Limb (tissue), 2 donors: ENCODE results near the gene MDFIC2.

Experiments used
- DNase-seq, 2 donors: peaks; one replicate each; pipeline ENCODE4 v3.0.0-alpha.2; 2016; ENCODE audit errors: extremely low spot score in 2 of 2

The MDFIC2 gene

DNA sequence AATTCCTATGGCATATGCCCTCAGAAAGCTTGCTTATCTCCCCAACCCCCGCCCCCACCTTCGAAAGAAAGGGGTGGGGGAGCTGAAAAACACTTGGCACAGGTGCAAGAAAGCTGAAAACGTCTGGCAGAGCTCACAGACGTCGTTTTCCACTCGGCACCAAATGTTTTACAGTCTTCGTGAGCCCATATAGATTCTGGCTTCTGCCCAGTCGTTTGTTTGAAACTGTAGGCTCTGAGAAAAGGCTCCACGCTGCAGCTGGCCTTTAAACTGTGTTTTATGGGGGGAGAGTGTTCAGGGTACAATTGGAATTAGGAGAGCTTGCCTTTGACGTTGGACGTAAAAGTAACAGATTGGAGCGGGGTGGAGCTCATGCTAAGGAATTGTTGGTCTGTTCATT is 130.3 kb downstream of the MDFIC2 start:
- peak; percentile 53 to 69 for DNase-seq

GRCh38 chr3:70180664-70181063 is 131.8 kb downstream of the MDFIC2 start:
- no peak for DNase-seq

DNA sequence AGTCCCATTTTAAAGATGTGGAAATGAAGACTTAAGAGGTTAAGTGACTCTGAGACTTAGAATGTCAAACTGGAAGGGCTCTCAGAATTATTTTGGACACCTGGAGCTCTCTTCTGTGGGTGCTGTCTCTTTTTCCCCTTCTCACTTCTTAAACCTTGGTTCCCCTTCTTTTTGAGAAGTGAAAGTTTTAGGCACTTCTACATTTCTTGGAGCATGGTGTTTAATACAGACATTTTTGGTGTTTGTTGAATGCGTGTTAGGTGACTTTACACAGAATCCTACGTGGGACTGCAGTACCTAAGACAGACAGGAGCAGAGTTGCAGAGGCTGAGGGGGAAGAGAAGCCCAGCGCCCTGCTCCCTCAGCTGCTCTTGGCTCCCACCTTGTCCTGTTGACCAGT is 133.3 kb downstream of the MDFIC2 start:
- no peak for DNase-seq

DNA sequence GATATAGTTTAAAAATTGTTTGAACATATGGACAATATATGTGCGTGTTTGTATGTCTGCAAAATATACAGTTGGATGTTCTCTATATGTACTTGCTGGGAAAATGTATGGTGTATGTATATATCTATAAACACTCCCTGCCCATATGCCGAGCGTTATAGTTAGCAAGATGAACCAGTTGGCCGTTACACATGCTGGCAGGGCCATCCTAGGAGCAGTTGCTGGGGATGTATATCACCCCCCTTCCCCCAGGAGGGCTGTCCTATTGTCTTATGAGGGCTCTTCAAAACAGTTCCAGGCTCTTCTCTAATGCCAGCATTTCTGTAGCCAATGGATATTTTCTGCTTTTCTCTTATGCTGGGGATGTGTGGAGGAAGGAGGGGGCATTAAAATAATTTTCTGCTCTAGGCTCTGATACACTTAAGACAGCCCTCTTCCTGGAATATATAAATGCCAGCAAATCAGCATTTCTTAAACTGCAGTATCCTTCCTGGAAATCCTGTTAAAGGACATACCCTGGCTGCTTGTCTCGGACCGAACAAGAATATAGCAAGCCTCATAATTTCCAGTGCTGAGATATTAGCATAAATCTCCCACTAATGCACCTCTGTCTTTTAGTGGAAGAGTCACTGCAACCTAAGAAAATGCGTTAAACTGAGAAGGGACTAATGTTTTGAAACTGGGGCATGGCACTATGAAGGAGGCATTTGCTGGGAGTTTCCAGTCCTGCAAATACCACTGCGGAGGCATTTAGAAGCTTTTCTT is 134.4 kb downstream of the MDFIC2 start:
- no peak for DNase-seq

DNA sequence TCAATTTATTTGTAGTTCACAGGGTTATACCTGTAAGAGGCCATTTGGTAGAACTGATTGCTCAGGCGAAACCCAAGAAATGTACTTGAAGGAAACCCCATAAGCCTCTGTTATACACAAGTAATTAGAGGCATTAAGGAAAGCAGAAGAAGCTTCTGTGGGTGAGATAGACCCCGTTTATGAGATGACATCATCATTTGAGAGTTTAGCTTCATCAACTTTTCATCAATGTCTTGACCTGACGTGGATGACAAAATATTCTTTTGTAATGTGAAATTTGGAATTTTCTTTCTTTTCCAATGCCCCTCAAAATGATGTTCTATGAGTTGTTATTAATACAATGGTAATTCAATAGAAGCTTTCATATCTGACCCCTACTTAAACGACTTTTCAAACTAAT is 136.2 kb downstream of the MDFIC2 start:
- no peak for DNase-seq

DNA sequence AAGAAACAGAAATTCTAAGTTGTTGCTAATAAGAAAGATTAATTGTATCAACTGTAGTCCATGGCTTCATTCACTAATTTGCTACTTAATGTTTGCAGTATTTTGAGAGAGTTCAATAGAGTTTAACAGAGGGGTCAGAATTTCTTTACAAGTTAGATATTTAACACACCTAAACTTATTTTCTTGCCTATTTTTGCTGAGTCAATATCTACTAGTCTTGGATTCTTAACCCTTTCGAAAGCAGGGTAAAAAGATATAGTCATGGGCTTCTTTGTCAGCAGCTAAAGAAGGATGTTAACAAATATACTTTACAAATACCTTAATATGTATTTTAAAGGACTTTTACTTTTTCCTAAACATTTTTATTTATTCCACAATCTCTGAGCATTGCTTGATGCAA is 155.6 kb downstream of the MDFIC2 start:
- DNase-seq: no peak

GRCh38 chr3:70150599-70150998 is 161.8 kb downstream of the MDFIC2 start:
- no peak for DNase-seq

GRCh38 chr3:70149714-70150400 is 162.6 kb downstream of the MDFIC2 start:
- DNase-seq: peak in 1 of 2 donors; percentile 38
